Activated naive CD4-positive, alpha-beta T cell treated with anti-CD3 and anti-CD28 coated beads, Interleukin-2, amount 50 U/mL, for 72 hours (primary cell): ENCODE results near the gene NR6A1. TPM values are rescaled to one million over a fixed set of nuclear protein-coding genes. Genes with fewer than 3 reads are reported as not detected.
"Not testable (repeated sequence)": the region's sequence is repeated elsewhere in the genome, so short reads cannot be mapped to it uniquely, and the experiment has no call there.

ENCODE experiments used
- ATAC-seq, 2 donors: fragments of 150-1000 bp; cut with Tn5 transposase; 2 replicates each; pipeline ENCODE4 v1.10.0; 2021; ENCODE audit warnings: mild to moderate bottlenecking in 2 of 2, moderate library complexity in 2 of 2
- DNase-seq, 2 donors: peaks; one replicate each; pipeline ENCODE4 v3.0.0; 2021 to 2022; ENCODE audit warnings: low spot score in 2 of 2
- H3K27ac Mint-ChIP-seq, 2 donors: one replicate each; pipeline ENCODE4 v1.8.0; 2022; ENCODE audit warnings: mild to moderate bottlenecking in 2 of 2, mixed read lengths in 2 of 2
- H3K36me3 Mint-ChIP-seq, 2 donors: one replicate each; pipeline ENCODE4 v1.8.0; 2022; ENCODE audit warnings: mixed read lengths in 2 of 2
- H3K9me3 Mint-ChIP-seq, 2 donors: one replicate each; pipeline ENCODE4 v1.8.0; 2022; ENCODE audit warnings: mixed read lengths in 2 of 2
- total RNA-seq, 2 donors: library from RNA; stranded (reverse); gene quantifications; one replicate each; pipeline ENCODE4 v1.2.3, GENCODE V29; 2022

NR6A1 gene
- total RNA-seq, 2 donors from 2014 or later: 0.58 to 0.84 TPM

- ATAC-seq (no peak), DNase-seq (peak in 1 of 2 donors; percentile 45)
- Mint-ChIP-seq H3K36me3 (no peaks in the 10 kb centered on the region), H3K27ac (no peak overlapping the region), H3K9me3 (no peaks in the 10 kb centered on the region)
Observed at GRCh38 chr9:124782661-124783574, 11.8 kb upstream of the NR6A1 start.

GRCh38 chr9:124781967-124782660 is 11.0 kb upstream of the NR6A1 start:
- DNase-seq: peak in 1 of 2 donors; percentile 16
- Mint-ChIP-seq H3K36me3 (no peaks in the 10 kb centered on the region), H3K27ac (no peak overlapping the region), H3K9me3 (no peaks in the 10 kb centered on the region)
- no peak for ATAC-seq

- ATAC-seq (no peak), DNase-seq (peak in 1 of 2 donors; percentile 20)
- H3K9me3 Mint-ChIP-seq: no peaks in the 10 kb centered on the region
Observed at GRCh38 chr9:124780757-124781151, 9.6 kb upstream of the NR6A1 start.

DNA sequence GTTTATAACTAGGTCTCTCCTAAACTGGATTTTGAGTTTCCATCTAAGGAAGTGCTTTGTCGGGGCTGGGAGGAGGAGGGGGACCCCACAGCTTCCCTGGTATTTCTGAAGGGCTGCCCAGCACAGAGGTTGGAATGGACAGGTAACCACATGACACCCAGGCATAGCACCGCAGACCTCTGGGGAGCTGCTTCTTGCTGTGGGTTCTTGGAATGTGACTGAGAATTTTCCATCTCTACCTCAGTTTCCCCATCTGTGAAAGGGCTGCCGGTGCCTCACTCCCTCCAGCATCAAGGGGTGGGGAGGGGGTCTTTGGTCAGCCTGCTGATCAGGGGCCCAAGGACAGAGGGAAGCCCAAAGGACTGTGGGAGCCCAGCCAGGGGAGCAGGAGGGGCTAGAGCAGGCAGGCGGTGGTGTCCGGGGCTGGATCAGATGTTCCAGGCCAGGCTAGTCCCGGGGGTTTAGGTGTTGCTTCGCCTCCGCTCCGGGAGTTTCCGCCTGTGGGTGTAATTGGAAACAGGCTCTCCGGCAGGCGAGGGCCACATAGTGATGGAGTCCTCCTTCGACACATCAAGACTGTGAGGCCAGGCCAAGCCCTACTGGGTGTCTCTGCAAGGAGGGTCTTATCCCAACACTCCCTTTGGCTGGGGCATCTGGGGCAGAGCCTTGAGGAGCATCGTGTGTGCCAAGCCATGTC is 9.1 kb upstream of the NR6A1 start:
- Mint-ChIP-seq H3K9me3 (no peaks in the 10 kb centered on the region), H3K27ac (no peak overlapping the region), H3K36me3 (peaks cover 6 to 10% of the 10 kb centered on the region in 2 donors)
- DNase-seq (peak in 1 of 2 donors; percentile 45), ATAC-seq (no peak)

More at GRCh38 chr9:124780757-124781151, 9.6 kb upstream of the NR6A1 start:
- Mint-ChIP-seq H3K36me3 (peaks cover 6 to 9% of the 10 kb centered on the region in 2 donors), H3K27ac (peak overlapping the region in 1 of 2 donors; percentile 23)

- DNase-seq: peak in 1 of 2 donors; percentile 52
- H3K27ac Mint-ChIP-seq: no peak overlapping the region
- ATAC-seq: no peak
- no peaks in the 10 kb centered on the region for H3K9me3 Mint-ChIP-seq
- H3K36me3 Mint-ChIP-seq: peaks cover 6 to 10% of the 10 kb centered on the region in 2 donors
Observed at GRCh38 chr9:124779368-124780059, 8.4 kb upstream of the NR6A1 start.

- ATAC-seq (no peak), DNase-seq (peak in 1 of 2 donors; percentile 33)
- Mint-ChIP-seq H3K27ac (no peak overlapping the region), H3K9me3 (no peaks in the 10 kb centered on the region), H3K36me3 (peaks cover 6 to 10% of the 10 kb centered on the region in 2 donors)
Observed at GRCh38 chr9:124778575-124779367, 7.7 kb upstream of the NR6A1 start.

- Mint-ChIP-seq H3K36me3 (peaks cover 6 to 10% of the 10 kb centered on the region in 2 donors), H3K27ac (no peak within 1 kb of the TSS), H3K9me3 (no peaks in the 10 kb centered on the region)
- ATAC-seq (peak in 1 of 2 donors; percentile 29), DNase-seq (peak in 1 of 2 donors; percentile 40)
Observed at GRCh38 chr9:124776954-124777648, 6.0 kb upstream of the NR6A1 start, which contains the start of gene OLFML2A. TSS of gene OLFML2A (plus strand) at chr9:124777133. CDS start at chr9:124777271, 138 bp downstream.

DNA sequence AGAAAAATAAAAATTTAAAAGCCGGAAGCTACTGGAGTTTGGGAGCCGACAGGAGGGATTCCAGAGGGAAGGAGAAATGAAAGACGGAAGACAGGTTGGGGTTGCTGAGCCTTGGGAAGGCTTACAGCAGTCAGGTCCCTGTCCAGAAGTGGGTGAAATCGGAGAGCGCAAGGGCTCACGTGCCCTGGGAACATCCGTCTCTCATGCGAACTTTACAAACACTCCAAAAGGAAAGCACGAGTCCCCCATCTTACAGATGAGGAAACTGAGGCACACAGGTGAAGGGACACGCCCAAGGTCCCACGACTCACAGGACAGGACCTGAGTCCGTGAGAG is 5.5 kb upstream of the NR6A1 start:
- Mint-ChIP-seq H3K36me3 (peaks cover 6 to 10% of the 10 kb centered on the region in 2 donors), H3K27ac (no peak overlapping the region), H3K9me3 (no peaks in the 10 kb centered on the region)
- no peak for ATAC-seq
- no peak for DNase-seq

DNA sequence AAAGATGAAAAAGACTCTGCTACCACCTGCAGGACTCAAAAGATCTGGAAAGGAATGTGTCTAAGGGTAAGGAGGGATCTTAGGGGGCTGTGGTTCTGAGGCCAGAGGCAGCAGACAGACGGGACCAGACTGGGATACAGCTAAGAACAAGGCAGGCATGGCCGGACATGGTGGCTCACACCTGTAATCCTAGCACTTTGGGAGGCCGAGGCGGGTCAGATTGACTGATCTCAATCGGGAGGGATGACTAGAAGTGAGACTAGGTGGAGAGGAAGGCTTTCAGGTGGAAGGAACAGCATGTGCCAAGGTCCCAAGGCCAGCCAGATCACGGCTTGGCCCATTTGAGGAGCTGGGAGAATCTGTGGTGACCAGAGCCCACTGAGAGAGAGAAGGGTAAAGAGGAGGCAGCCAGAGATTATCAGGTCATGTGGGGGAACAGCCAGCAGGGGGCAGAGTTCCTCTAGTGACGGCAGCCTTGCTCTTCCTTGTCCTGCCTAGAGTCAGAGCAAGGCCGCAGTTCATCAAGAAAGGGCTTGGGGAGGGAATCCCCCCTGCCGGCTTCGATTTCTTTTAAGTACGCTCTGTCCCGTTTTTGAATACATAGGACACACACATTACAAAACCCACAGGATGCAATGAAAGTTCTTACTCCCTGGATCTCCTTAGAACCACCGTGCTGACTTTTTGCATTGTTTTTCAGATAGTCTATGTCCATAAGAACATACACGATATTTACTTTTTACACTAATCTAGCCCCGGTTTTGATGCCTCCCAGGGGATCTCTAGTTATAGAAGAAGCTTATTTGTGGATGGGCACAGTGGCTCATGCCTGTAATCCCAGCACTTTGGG is 3.2 kb upstream of the NR6A1 start:
- Mint-ChIP-seq H3K27ac (no peak overlapping the region), H3K9me3 (no peaks in the 10 kb centered on the region), H3K36me3 (peaks cover 6 to 14% of the 10 kb centered on the region in 2 donors)
- ATAC-seq (peak; percentile 46 to 52), DNase-seq (peak; percentile 75 to 90)

- Mint-ChIP-seq H3K9me3 (no peaks in the 10 kb centered on the region), H3K36me3 (peaks cover 6 to 20% of the 10 kb centered on the region in 2 donors), H3K27ac (no peak overlapping the region)
- DNase-seq: no peak
- ATAC-seq: peak in 1 of 2 donors; percentile 35
Observed at GRCh38 chr9:124773473-124774128, 2.5 kb upstream of the NR6A1 start.

DNA sequence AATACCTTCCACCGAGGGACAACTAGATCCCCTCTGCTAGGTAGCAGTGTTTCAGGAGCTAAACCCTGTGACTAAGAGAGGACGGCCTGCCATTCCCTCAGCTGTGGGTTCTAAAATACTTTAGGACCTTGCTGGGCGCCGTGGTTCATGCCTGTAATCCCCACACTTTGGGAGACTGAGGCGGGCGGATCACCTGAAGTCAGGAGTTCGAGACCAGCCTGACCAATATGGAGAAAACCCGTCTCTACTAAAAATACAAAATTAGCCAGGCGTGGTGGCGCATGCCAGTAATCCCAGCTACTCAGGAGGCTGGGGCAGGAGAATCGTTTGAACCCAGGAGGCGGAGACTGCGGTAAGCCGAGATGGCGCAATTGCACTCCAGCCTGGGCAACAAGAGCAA is 1.8 kb upstream of the NR6A1 start:
- not testable (repeated sequence) for ATAC-seq, H3K27ac Mint-ChIP-seq, DNase-seq, H3K9me3 Mint-ChIP-seq
- H3K36me3 Mint-ChIP-seq: peaks cover 6 to 20% of the 10 kb centered on the region in 2 donors

GRCh38 chr9:124771867-124772679 is 962 bp upstream of the NR6A1 start:
- ATAC-seq (no peak), DNase-seq (peak in 1 of 2 donors; percentile 54)
- H3K27ac Mint-ChIP-seq: peak overlapping the region in 1 of 2 donors; percentile 48
- H3K9me3 Mint-ChIP-seq: no peaks in the 10 kb centered on the region
- peaks cover 6 to 20% of the 10 kb centered on the region in 2 donors for H3K36me3 Mint-ChIP-seq

- peak overlapping the region; percentile 57 to 63 for H3K27ac Mint-ChIP-seq
- ATAC-seq (no peak), DNase-seq (no peak)
- H3K9me3 Mint-ChIP-seq: no peaks in the 10 kb centered on the region
- H3K36me3 Mint-ChIP-seq: peaks cover 0 to 11% of the 10 kb centered on the region in 2 donors
Observed at GRCh38 chr9:124770359-124771020, 621 bp downstream of the NR6A1 start.
